HG02678 (cell line): Measurements from ENCODE around the gene NXN.
"Not testable (repeated sequence)": the region's sequence is repeated elsewhere in the genome, so short reads cannot be mapped to it uniquely, and the experiment has no call there.

Experiments used
- ATAC-seq: cut with Tn5 transposase; IDR thresholded peaks from one replicate; pipeline ENCODE4 v1.9.1; 2021; ENCODE audit warnings: mild to moderate bottlenecking, moderate library complexity; ENCODE audit not compliant: unreplicated experiment

Gene NXN

GRCh38 chr17:980406-981291 is 1.1 kb upstream of the NXN start:
- peak; percentile 48 for ATAC-seq

DNA sequence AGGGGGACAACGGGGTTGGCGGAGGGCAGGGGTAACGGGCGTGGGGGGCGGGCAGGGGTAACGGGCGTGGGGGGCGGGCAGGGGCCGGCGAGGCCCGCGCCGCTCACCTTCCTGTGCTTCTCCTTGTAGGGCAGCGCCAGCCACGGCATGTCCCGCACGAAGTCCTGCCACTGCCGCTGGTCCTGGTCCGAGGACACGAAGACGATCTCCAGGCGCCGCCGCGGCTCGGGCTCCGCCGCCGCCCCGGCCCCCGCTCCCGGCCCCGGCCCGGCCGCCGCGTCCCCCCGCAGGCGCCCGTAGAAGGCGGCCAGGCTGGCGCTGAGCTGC is 401 bp downstream of the NXN start:
- no peak for ATAC-seq

DNA sequence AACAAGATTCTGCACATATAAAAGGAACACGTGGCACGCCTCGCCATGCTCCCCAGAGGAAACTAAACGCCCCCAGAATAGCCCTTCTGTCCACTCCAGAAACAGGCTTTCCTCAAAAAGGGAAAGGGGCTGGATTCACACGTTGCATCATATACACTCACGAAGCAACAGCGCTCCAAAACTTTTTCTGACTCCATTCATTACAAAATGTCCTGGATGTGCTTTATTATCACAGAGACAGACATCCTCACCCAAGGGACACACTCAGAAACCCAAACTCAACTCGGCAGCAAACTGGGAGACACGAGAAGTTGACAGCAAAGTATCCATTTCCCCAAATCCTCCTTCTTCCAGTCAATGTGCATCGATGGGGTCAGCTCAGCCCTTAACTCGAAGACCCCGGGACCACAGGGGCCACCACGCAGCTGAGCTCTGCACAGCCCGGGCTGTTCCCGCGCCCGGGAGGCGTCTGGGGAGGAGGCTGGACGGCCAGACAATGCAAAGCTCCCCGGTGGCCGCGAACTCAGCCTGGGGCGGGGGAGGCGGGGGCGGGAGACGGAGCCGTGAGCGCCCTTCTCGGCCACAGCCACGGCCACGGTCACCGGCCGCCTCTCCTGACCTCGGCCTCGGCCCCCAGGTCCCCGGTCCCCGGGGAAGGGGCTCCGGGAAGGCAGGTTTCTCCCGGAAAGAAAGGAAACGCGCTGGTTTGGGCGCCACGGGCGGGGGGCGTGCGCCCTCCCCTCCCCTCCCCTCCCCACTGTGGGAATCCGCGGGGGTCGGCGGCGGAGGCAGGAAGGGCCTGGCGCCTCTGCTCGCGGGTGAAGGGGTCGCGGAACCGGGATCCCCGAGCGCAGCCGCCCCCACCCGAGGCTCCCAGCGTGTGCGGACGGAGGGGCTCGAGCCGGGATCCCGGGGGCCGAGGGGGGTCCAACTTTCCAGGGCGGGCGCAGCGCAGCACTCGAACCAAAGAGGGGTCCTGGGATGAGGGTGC is 1.2 kb downstream of the NXN start:
- no peak for ATAC-seq

DNA sequence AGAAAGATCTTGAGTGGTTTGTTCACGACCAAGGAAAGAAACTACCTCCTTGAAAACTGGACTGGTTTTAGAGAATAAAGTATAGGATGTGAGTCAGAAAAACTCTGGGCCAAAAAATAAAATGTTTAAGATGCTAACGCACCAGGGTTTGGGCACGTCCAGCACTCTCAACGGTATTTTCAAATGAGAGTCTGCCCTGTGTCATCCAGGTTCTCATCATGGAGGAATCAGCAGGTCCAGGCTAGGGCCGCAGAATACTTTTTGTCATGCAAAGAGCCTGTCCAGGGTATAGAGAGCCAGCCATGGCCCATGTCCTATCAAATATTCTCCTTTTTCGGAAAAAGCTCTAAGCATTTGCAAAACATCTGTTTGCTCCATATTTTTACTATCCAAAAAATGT is 2.4 kb downstream of the NXN start:
- ATAC-seq: no peak

DNA sequence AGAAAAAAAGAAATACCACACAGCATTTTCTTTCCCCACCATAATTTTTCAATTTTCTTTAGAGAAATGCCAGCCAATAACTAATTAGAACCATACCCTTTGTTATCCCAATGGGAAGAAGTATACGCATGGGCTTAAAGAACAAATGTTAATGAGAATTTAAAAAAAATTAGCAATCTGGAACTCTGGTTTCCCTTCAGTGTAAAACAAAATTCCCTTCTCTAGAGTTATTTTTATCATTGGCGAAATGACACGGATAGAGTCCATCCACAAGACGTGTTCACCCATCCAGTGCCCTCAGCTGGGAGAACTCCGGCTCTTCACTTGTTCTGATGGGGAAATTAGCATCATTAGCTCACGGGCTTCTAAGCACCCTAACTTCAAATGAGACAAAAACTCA is 3.3 kb downstream of the NXN start:
- ATAC-seq: no peak

DNA sequence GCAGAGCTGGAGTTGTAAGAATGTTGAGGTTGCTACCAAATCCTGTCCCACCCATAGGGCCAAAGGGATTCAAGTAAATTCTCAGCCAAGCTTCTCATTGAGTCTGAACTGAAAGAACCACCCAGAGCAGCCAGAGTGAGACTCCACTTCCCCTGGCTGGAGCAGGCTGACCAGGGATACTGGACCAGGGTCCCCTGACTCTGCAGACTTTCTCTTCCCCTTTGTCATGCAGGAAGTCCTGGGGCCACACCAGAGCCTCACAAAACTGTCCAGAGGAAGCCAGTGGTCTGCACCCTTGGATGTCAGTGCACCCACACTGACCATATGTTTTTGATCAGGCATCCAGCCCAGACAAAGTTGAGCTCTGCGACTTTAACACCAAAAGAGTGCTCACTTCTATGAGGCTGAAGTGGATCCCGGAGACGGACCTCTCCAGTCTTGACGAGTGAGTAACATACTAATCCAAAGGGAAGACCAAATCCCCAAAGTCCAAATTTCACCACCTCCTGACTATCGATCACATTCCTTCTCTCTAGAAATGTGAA is 4.1 kb downstream of the NXN start:
- no peak for ATAC-seq

DNA sequence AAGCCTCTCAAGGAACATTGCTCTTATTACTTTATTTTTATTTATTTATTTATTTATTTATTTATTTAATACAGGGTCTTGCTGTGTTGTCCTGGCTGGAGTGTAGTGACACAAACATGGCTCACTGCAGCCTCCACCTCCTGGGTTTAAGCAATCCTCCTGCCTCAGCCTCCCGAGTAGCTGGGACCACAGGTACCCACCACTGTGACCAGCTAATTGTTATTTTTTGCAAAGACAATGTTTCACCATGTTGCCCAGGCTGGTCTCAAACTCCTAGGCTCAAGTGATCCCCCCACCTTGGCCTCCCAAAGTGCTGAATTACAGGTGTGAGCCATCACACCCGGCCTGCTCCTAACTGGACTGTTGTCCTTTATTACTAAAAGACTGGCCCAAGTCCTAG is 4.8 kb downstream of the NXN start:
- ATAC-seq: not testable (repeated sequence)

DNA sequence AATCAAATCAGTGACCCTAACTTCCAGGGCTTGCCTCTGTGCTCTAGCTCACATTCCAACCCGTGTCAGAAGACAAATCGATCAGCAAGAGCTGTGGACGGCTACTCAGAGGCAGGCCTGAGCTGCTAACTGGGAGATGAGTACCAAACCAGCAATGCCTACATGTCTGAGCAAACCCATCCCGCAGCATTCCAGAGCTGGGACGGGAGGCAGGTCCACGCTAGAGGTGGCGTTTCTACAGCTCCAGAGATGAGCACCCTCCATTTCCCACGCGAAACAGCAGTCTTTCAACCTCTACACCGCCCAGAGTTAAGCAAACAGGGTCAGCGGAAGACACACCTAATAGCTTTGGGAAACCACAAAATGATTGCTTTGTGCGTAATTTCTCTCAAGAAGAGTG is 6.5 kb downstream of the NXN start:
- no peak for ATAC-seq

DNA sequence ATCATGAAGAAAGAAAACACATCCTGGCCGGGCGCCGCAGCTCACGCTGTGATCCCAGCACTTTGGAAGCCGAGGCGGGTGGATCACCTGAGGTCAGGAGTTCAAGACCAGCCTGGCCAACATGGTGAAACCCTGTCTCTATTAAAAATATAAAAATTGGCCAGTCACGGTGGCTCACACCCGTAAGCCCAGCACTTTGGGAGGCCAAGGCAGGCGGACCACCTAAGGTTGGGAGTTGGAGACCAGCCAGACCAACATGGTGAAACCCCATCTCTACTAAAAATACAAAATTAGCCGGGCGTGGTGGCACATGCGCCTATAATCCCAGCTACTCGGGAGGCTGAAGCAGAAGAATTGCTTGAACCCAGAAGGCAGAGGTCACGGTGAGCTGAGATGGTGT is 7.7 kb downstream of the NXN start:
- not testable (repeated sequence) for ATAC-seq

DNA sequence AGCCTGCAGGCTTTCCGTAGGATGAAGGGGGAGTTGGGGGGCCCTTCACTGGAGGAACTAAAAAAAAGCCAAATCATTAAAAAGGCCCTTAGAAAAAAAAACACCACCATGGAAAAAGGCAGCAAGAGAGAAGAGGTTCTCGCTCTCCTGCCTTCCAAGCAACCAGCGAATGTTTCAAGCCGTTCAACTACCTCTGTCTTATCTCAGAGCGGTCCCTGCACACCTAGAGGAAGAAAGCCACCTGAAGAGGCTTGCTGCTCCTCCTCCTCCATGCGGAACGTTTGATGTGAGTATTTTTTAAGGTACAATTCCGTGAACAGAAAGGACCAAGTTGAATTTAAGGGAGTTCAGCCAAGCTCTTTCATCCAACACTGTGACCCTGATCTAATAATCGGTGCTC is 9.2 kb downstream of the NXN start:
- no peak for ATAC-seq

- ATAC-seq: no peak
Observed at GRCh38 chr17:969811-970355, 9.7 kb downstream of the NXN start.

GRCh38 chr17:968812-969730 is 10.5 kb downstream of the NXN start:
- no peak for ATAC-seq

- no peak for ATAC-seq
Observed at GRCh38 chr17:967122-967521, 12.5 kb downstream of the NXN start.

GRCh38 chr17:965311-965989 is 14.1 kb downstream of the NXN start:
- ATAC-seq: no peak

GRCh38 chr17:964876-965275 is 14.7 kb downstream of the NXN start:
- ATAC-seq: no peak

GRCh38 chr17:962670-963069 is 16.9 kb downstream of the NXN start:
- ATAC-seq: no peak

DNA sequence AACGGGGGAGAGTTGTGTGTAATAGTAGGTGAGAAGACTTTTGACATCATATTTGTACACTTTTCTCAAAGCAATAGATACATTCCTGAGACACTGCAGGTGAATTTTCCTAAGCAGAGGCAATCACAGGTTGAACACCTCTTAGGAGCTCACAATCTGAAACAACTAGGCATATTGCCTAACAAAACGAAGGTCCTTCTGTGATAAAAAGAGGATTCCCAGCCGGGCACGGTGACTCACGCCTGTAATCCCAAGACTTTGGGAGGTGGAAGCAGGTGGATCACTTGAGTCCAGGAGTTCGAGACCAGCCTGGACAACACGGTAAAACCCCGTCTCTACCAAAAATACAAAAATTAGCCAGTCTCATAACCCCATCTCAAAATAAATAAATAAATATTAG is 17.4 kb downstream of the NXN start:
- ATAC-seq: no peak

- ATAC-seq: no peak
Observed at GRCh38 chr17:958712-959451, 20.7 kb downstream of the NXN start.

- ATAC-seq: no peak
Observed at GRCh38 chr17:957856-958421, 21.6 kb downstream of the NXN start.
